Stimulated activated CD4-positive, alpha-beta T cell treated with anti-CD3 and anti-CD28 coated beads, TNF-alpha, amount 100 ng/mL, for 48 hours (primary cell): Measurements from ENCODE around the gene POM121L2.
A peak's percentile ranks its signal among the peaks of the same experiment; 100 is the strongest.

Experiments
- DNase-seq, 3 donors: peaks; one replicate each; pipeline ENCODE4 v3.0.0-alpha.2; 2020; ENCODE audit warnings: low read depth in 3 of 3

Gene POM121L2

GRCh38 chr6:27312146-27312949, at the start of gene POM121L2:
Gene POM121L2 (minus strand): TSS chr6:27312273. CDS start chr6:27312170, 103 bp downstream.
- peak in 2 of 3 donors; percentile 45 to 49 for DNase-seq

GRCh38 chr6:27359231-27359630, 47.2 kb upstream of the POM121L2 start:
- DNase-seq, result no peak

- no peak for DNase-seq
These were observed 46.7 kb upstream of the POM121L2 start for GRCh38 chr6:27358786-27359185.

- DNase-seq, result no peak
These were observed 40.8 kb upstream of the POM121L2 start for GRCh38 chr6:27352850-27353249.

GRCh38 chr6:27334141-27334540, 22.1 kb upstream of the POM121L2 start:
- no peak for DNase-seq

GRCh38 chr6:27333642-27334040, 21.6 kb upstream of the POM121L2 start:
- DNase-seq, result no peak

- DNase-seq, result peak in 2 of 3 donors; percentile 9 to 41
These were observed 20.9 kb upstream of the POM121L2 start for GRCh38 chr6:27332692-27333641.

GRCh38 chr6:27327023-27327738, 15.1 kb upstream of the POM121L2 start:
- DNase-seq, result no peak

- no peak for DNase-seq
These were observed 9.8 kb upstream of the POM121L2 start for GRCh38 chr6:27321901-27322300.

- DNase-seq, result no peak
These were observed 9.3 kb upstream of the POM121L2 start for GRCh38 chr6:27321370-27321769.

GRCh38 chr6:27318973-27319372, 6.9 kb upstream of the POM121L2 start:
- no peak for DNase-seq

- no peak for DNase-seq
These were observed 2.0 kb upstream of the POM121L2 start for GRCh38 chr6:27314046-27314445.

- no peak for DNase-seq
These were observed 838 bp upstream of the POM121L2 start for GRCh38 chr6:27312950-27313271.

GRCh38 chr6:27311806-27312145, 297 bp downstream of the POM121L2 start:
- no peak for DNase-seq

GRCh38 chr6:27303613-27304272, 8.3 kb downstream of the POM121L2 start:
- no peak for DNase-seq

- DNase-seq, result no peak
These were observed 14.0 kb downstream of the POM121L2 start for GRCh38 chr6:27297857-27298730.

- no peak for DNase-seq
These were observed 14.6 kb downstream of the POM121L2 start for GRCh38 chr6:27297484-27297856.

- no peak for DNase-seq
These were observed 15.8 kb downstream of the POM121L2 start for GRCh38 chr6:27296106-27296783.

GRCh38 chr6:27295301-27296079, 16.6 kb downstream of the POM121L2 start:
- DNase-seq, result no peak
